Aorta (tissue), 5 donors: ENCODE results near the gene USP4. TPM values are rescaled to one million over a fixed set of nuclear protein-coding genes. Genes with fewer than 3 reads are reported as not detected.

ENCODE experiments used
- ATAC-seq: fragments of 200-7000 bp; cut with Tn5 transposase; one replicate; pipeline ENCODE4 v1.9.1; 2022; ENCODE audit warnings: moderate library complexity; ENCODE audit not compliant: low FRiP score
- DNase-seq, 2 donors: peaks; one replicate each; pipeline ENCODE4 v3.0.0-alpha.2; 2020
- H3K27ac ChIP-seq, 2 donors: one replicate each; pipeline ENCODE4 v1.5.1; 2013; ENCODE audit warnings: low read length in 2 of 2, mild to moderate bottlenecking in 2 of 2, moderate library complexity in 2 of 2, control low read depth in 1 of 2, inconsistent platforms in 1 of 2, low read depth in 1 of 2
- H3K27me3 ChIP-seq, 2 donors: one replicate each; pipeline ENCODE4 v1.6.1; 2013; ENCODE audit warnings: control low read depth in 1 of 2, low read length in 1 of 2, mild to moderate bottlenecking in 1 of 2, moderate library complexity in 1 of 2; ENCODE audit not compliant: insufficient read depth in 2 of 2, control insufficient read depth in 1 of 2
- H3K36me3 ChIP-seq, 2 donors: one replicate each; pipeline ENCODE4 v1.6.1; 2013; ENCODE audit warnings: control low read depth in 1 of 2, low read length in 1 of 2, mild to moderate bottlenecking in 1 of 2; ENCODE audit not compliant: insufficient read depth in 2 of 2, control insufficient read depth in 1 of 2
- H3K4me1 ChIP-seq, 2 donors: one replicate each; pipeline ENCODE4 v1.6.1; 2013; ENCODE audit warnings: low read length in 2 of 2, control low read depth in 1 of 2, mild to moderate bottlenecking in 1 of 2, moderate library complexity in 1 of 2; ENCODE audit not compliant: insufficient read depth in 2 of 2, control insufficient read depth in 1 of 2
- H3K4me3 ChIP-seq, 2 donors: one replicate each; pipeline ENCODE4 v1.5.1; 2013; ENCODE audit warnings: low read length in 2 of 2, control low read depth in 1 of 2, mild to moderate bottlenecking in 1 of 2
- H3K9me3 ChIP-seq: one replicate; pipeline ENCODE4 v1.6.1; 2013; ENCODE audit warnings: mild to moderate bottlenecking, low read length; ENCODE audit not compliant: control insufficient read depth
- WGBS, 2 donors: extraction: QIAGEN DNeasy Blood & Tissue Kit; methylation state at CpG; one replicate each; pipeline ENCODE4 v1.1.7; 2013; 5-methylcytosine and 5-hydroxymethylcytosine counted together
- intact Hi-C, 2 donors: fragments of 100-400 bp; cut with DNase I; formaldehyde crosslinking; loops; one replicate each; pipeline versions ENCODE4 v1.14.2 to v1.15.0; 2022
- polyA plus RNA-seq, 2 donors: library from polyadenylated mRNA; stranded (reverse); fragments of 200-250 nt; gene quantifications; one replicate each; pipeline ENCODE4 v1.2.3, GENCODE V29; 2013
- total RNA-seq, 2 donors: library from RNA; stranded (reverse); fragmentation: NEBNext Ultra II Directional; extraction: Animal tissue kit (Norgen Biotek cat#: 25700); gene quantifications; one replicate each; pipeline ENCODE4 v1.2.1, GENCODE V29; 2021
- donor health status: healthy with polysubstance abuse.
- donor health status: Bipolar disorder and iron deficiency.
- donor health status: DM: no; HTN: no; CAD: no.
- donor health status: DM: no; HTN: no; CAD: no.
- donor health status: DM: yes; HTN: yes; CAD: no.

Gene USP4
- total and polyA plus RNA-seq, 4 donors = 18.3 to 81.5 (median 62.7) TPM

- 95 to 96% methylated on average over 11 of the region's 11 CpGs for WGBS, 2 donors
- no peaks in the 10 kb centered on the region for H3K36me3 ChIP-seq
- H3K4me1 ChIP-seq = no peaks in the 10 kb centered on the region
- no peaks in the 10 kb centered on the region for H3K9me3 ChIP-seq
- H3K27ac ChIP-seq = no peak overlapping the region
- DNase-seq (no peak), ATAC-seq (no peak)
- no peak overlapping the region for H3K4me3 ChIP-seq
- intact Hi-C loops = no loop called here
- no peaks in the 10 kb centered on the region for H3K27me3 ChIP-seq
These were observed 65.9 kb downstream of the USP4 start for GRCh38 chr3:49273825-49274532.

- no peak for DNase-seq
- Histone ChIP-seq H3K9me3 (no peaks in the 10 kb centered on the region), H3K36me3 (no peaks in the 10 kb centered on the region), H3K27me3 (no peaks in the 10 kb centered on the region), H3K4me1 (no peaks in the 10 kb centered on the region), H3K27ac (no peak overlapping the region), H3K4me3 (no peak overlapping the region)
- WGBS, 2 donors = 79 to 81% methylated on average over 4 of the region's 4 CpGs
- intact Hi-C loops = no loop called here
- ATAC-seq = no peak
These were observed 68.8 kb downstream of the USP4 start for GRCh38 chr3:49271047-49271446.

GRCh38 chr3:49270156-49270500, 69.7 kb downstream of the USP4 start:
- ATAC-seq (no peak), DNase-seq (no peak)
- Histone ChIP-seq H3K4me1 (no peaks in the 10 kb centered on the region), H3K4me3 (no peak overlapping the region), H3K27ac (no peak overlapping the region), H3K9me3 (no peaks in the 10 kb centered on the region), H3K36me3 (no peaks in the 10 kb centered on the region), H3K27me3 (no peaks in the 10 kb centered on the region)
- WGBS, 2 donors = 97% methylated on average over 2 of the region's 2 CpGs
- intact Hi-C loops = no loop called here

GRCh38 chr3:49269443-49270155, 70.3 kb downstream of the USP4 start:
- ATAC-seq = no peak
- DNase-seq = no peak
- H3K27ac ChIP-seq = no peak overlapping the region
- no peaks in the 10 kb centered on the region for H3K27me3 ChIP-seq
- intact Hi-C loops = no loop called here
- WGBS, 2 donors = 96% methylated on average over 3 of the region's 3 CpGs
- no peaks in the 10 kb centered on the region for H3K4me1 ChIP-seq
- H3K9me3 ChIP-seq = no peaks in the 10 kb centered on the region
- no peaks in the 10 kb centered on the region for H3K36me3 ChIP-seq
- no peak overlapping the region for H3K4me3 ChIP-seq

GRCh38 chr3:49266410-49267095, 73.3 kb downstream of the USP4 start:
- H3K27me3 ChIP-seq = no peaks in the 10 kb centered on the region
- WGBS, 2 donors = 24 to 31% methylated on average over 5 of the region's 5 CpGs
- H3K4me3 ChIP-seq = no peak overlapping the region
- no peak for DNase-seq
- H3K4me1 ChIP-seq = no peaks in the 10 kb centered on the region
- no peaks in the 10 kb centered on the region for H3K36me3 ChIP-seq
- no peaks in the 10 kb centered on the region for H3K9me3 ChIP-seq
- intact Hi-C loops = no loop called here
- H3K27ac ChIP-seq = peak overlapping the region in 1 of 2 donors; percentile 10
- ATAC-seq = peak; percentile 25

GRCh38 chr3:49265661-49266386, 74.0 kb downstream of the USP4 start:
- Histone ChIP-seq H3K27me3 (no peaks in the 10 kb centered on the region), H3K4me1 (no peaks in the 10 kb centered on the region), H3K4me3 (no peak overlapping the region), H3K9me3 (no peaks in the 10 kb centered on the region), H3K27ac (peak overlapping the region in 1 of 2 donors; percentile 40), H3K36me3 (no peaks in the 10 kb centered on the region)
- no peak for ATAC-seq
- DNase-seq = no peak
- intact Hi-C loops = no loop called here
- WGBS, 2 donors = 76 to 78% methylated on average over 10 of the region's 10 CpGs

GRCh38 chr3:49263159-49263889, 76.5 kb downstream of the USP4 start:
- 82 to 85% methylated on average over 6 of the region's 6 CpGs for WGBS, 2 donors
- DNase-seq (no peak), ATAC-seq (no peak)
- Histone ChIP-seq H3K9me3 (no peaks in the 10 kb centered on the region), H3K36me3 (no peaks in the 10 kb centered on the region), H3K4me3 (no peak overlapping the region), H3K27ac (no peak overlapping the region), H3K4me1 (no peaks in the 10 kb centered on the region), H3K27me3 (no peaks in the 10 kb centered on the region)
- intact Hi-C loops = no loop called here

- H3K27ac ChIP-seq = no peak overlapping the region
- 92 to 93% methylated on average over 5 of the region's 5 CpGs for WGBS, 2 donors
- H3K36me3 ChIP-seq = no peaks in the 10 kb centered on the region
- H3K27me3 ChIP-seq = no peaks in the 10 kb centered on the region
- no peaks in the 10 kb centered on the region for H3K4me1 ChIP-seq
- H3K4me3 ChIP-seq = no peak overlapping the region
- no peak for DNase-seq
- no peak for ATAC-seq
- intact Hi-C loops = no loop called here
- no peaks in the 10 kb centered on the region for H3K9me3 ChIP-seq
These were observed 79.0 kb downstream of the USP4 start for GRCh38 chr3:49260806-49261324.
